Embryonic facial prominence (tissue), 1 donor: ENCODE data around the gene GALNT2.

Source experiments
- DNase-seq: peaks from one replicate; pipeline ENCODE4 v3.0.0-alpha.2; 2016; ENCODE audit errors: extremely low spot score

Gene GALNT2

GRCh38 chr1:230050973-230051735 is 15.9 kb upstream of the GALNT2 start:
- DNase-seq, result no peak

- no peak for DNase-seq
Observed at GRCh38 chr1:230052018-230052417, 15.0 kb upstream of the GALNT2 start.

- no peak for DNase-seq
Observed at GRCh38 chr1:230052665-230053064, 14.4 kb upstream of the GALNT2 start.

- no peak for DNase-seq
Observed at GRCh38 chr1:230054092-230054749, 12.8 kb upstream of the GALNT2 start.

GRCh38 chr1:230056098-230056497 is 10.9 kb upstream of the GALNT2 start:
- DNase-seq, result no peak

GRCh38 chr1:230057100-230057499 is 9.9 kb upstream of the GALNT2 start:
- DNase-seq, result no peak

GRCh38 chr1:230057681-230058565 is 9.1 kb upstream of the GALNT2 start:
- DNase-seq, result no peak

- DNase-seq, result no peak
Observed at GRCh38 chr1:230058626-230059025, 8.4 kb upstream of the GALNT2 start.

- no peak for DNase-seq
Observed at GRCh38 chr1:230061801-230062200, 5.2 kb upstream of the GALNT2 start.

GRCh38 chr1:230062521-230062920 is 4.5 kb upstream of the GALNT2 start:
- no peak for DNase-seq

- DNase-seq, result no peak
Observed at GRCh38 chr1:230064283-230064682, 2.8 kb upstream of the GALNT2 start.

GRCh38 chr1:230065161-230065560 is 1.9 kb upstream of the GALNT2 start:
- DNase-seq, result no peak

- no peak for DNase-seq
Observed at GRCh38 chr1:230065571-230065970, 1.5 kb upstream of the GALNT2 start.

- DNase-seq, result no peak
Observed at GRCh38 chr1:230066031-230066430, 1.0 kb upstream of the GALNT2 start.

- no peak for DNase-seq
Observed at GRCh38 chr1:230067419-230067870, 407 bp downstream of the GALNT2 start.

- DNase-seq, result no peak
Observed at GRCh38 chr1:230067871-230068620, 1.0 kb downstream of the GALNT2 start.

- DNase-seq, result no peak
Observed at GRCh38 chr1:230068621-230068873, 1.5 kb downstream of the GALNT2 start.

- no peak for DNase-seq
Observed at GRCh38 chr1:230068952-230069684, 2.1 kb downstream of the GALNT2 start.

GRCh38 chr1:230069796-230070195 is 2.8 kb downstream of the GALNT2 start:
- DNase-seq, result no peak

GRCh38 chr1:230070321-230071208 is 3.5 kb downstream of the GALNT2 start:
- no peak for DNase-seq
